Activated T-helper 1 cell treated with Interleukin-2 at 50 U/mL for 16 hours (primary cell): ENCODE measurements around the gene NMT2.
A peak's percentile ranks its signal among the peaks of the same experiment; 100 is the strongest.

Experiments used
- DNase-seq: peaks from one replicate; pipeline ENCODE4 v3.0.0-alpha.2; 2020; ENCODE audit warnings: low read depth

The NMT2 gene

GRCh38 chr10:15141136-15142054, 27.1 kb downstream of the NMT2 start:
- DNase-seq: no peak

GRCh38 chr10:15140698-15141097, 27.8 kb downstream of the NMT2 start:
- DNase-seq: no peak

- no peak for DNase-seq
Observed at GRCh38 chr10:15137636-15138035, 30.9 kb downstream of the NMT2 start.

- no peak for DNase-seq
Observed at GRCh38 chr10:15137036-15137359, 31.5 kb downstream of the NMT2 start.

GRCh38 chr10:15136129-15137035, 32.1 kb downstream of the NMT2 start:
- no peak for DNase-seq

GRCh38 chr10:15131330-15131729, 37.2 kb downstream of the NMT2 start:
- DNase-seq: no peak

- no peak for DNase-seq
Observed at GRCh38 chr10:15124908-15125307, 43.6 kb downstream of the NMT2 start.

GRCh38 chr10:15124190-15124589, 44.3 kb downstream of the NMT2 start:
- DNase-seq: no peak

- no peak for DNase-seq
Observed at GRCh38 chr10:15123749-15124184, 44.7 kb downstream of the NMT2 start.

GRCh38 chr10:15122477-15123030, 45.9 kb downstream of the NMT2 start:
- no peak for DNase-seq

- DNase-seq: no peak
Observed at GRCh38 chr10:15121707-15122106, 46.8 kb downstream of the NMT2 start.

- no peak for DNase-seq
Observed at GRCh38 chr10:15120523-15120922, 48.0 kb downstream of the NMT2 start.

- DNase-seq: no peak
Observed at GRCh38 chr10:15118615-15119014, 49.9 kb downstream of the NMT2 start.

- no peak for DNase-seq
Observed at GRCh38 chr10:15116225-15116624, 52.3 kb downstream of the NMT2 start.

GRCh38 chr10:15113766-15114165, 54.7 kb downstream of the NMT2 start:
- DNase-seq: no peak

- no peak for DNase-seq
Observed at GRCh38 chr10:15112657-15113056, 55.8 kb downstream of the NMT2 start.

GRCh38 chr10:15106352-15107013, 62.0 kb downstream of the NMT2 start:
- peak; percentile 47 for DNase-seq

- no peak for DNase-seq
Observed at GRCh38 chr10:15103513-15103912, 65.0 kb downstream of the NMT2 start.

- no peak for DNase-seq
Observed at GRCh38 chr10:15099886-15100285, 68.6 kb downstream of the NMT2 start.

- DNase-seq: peak; percentile 88
Observed at GRCh38 chr10:15097011-15097812, 71.3 kb downstream of the NMT2 start, which contains the start of gene RPP38. RPP38 (plus strand) TSS chr10:15097355; CDS start chr10:15103315, 5,960 bp downstream.

- DNase-seq: no peak
Observed at GRCh38 chr10:15096661-15097010, 71.9 kb downstream of the NMT2 start.
